HG03095 (cell line): ENCODE results near the gene EPS8L2.
"Not testable (repeated sequence)": the region's sequence is repeated elsewhere in the genome, so short reads cannot be mapped to it uniquely, and the experiment has no call there.

Source experiments
- ATAC-seq: cut with Tn5 transposase; IDR thresholded peaks from one replicate; pipeline ENCODE4 v1.9.1; 2021; ENCODE audit warnings: moderate library complexity; ENCODE audit not compliant: unreplicated experiment

The EPS8L2 gene

DNA sequence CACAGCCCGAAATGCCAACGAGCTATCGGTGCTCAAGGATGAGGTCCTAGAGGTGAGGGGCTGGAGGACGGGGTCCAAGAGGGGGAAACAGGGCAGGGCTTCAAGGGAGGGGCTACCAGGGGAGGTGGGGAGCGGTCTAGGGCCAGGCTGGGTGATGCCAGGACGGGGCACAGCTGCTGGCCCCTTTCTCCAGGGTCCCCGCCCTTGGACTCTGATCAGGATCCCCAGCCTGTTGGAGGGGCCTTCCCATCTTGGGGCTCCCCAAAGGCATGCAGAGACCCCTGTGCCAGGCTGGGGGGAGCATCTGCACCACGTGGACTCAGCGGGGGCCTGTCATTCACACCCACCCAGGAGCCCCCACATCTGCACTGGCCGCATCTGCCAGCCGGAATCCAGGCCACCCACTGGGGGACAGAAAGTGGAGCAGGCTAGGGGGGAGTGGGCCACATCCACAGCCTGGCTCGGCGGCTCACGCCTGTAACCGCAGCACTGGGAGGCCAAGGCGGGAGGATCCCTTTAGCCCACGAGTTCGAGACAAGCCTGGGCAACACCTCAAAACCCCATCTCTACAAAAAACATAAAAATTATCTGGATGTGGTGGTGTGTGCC lies 18.9 kb downstream of the EPS8L2 start:
- no peak for ATAC-seq

DNA sequence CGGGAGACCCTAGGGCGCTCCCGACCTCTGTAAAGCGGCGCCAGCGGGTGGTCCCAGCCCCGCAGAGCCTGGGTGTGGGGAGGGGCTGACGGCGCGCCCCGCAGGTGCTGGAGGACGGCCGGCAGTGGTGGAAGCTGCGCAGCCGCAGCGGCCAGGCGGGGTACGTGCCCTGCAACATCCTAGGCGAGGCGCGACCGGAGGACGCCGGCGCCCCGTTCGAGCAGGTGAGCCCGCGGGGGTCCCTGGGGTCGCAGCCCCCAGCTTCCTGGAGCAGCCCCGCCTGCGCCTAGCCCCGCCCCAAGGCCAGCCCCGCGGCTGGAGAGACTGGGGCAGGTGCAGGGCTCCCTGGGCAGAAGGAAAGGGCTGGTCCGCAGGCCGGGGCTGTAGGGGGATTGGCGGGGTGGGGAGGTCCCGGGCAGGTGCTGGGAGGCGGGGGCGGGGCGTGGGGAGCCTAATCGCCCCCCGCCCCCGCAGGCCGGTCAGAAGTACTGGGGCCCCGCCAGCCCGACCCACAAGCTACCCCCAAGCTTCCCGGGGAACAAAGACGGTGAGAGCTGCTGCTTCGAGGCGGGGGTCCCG lies 19.7 kb downstream of the EPS8L2 start:
- no peak for ATAC-seq

DNA sequence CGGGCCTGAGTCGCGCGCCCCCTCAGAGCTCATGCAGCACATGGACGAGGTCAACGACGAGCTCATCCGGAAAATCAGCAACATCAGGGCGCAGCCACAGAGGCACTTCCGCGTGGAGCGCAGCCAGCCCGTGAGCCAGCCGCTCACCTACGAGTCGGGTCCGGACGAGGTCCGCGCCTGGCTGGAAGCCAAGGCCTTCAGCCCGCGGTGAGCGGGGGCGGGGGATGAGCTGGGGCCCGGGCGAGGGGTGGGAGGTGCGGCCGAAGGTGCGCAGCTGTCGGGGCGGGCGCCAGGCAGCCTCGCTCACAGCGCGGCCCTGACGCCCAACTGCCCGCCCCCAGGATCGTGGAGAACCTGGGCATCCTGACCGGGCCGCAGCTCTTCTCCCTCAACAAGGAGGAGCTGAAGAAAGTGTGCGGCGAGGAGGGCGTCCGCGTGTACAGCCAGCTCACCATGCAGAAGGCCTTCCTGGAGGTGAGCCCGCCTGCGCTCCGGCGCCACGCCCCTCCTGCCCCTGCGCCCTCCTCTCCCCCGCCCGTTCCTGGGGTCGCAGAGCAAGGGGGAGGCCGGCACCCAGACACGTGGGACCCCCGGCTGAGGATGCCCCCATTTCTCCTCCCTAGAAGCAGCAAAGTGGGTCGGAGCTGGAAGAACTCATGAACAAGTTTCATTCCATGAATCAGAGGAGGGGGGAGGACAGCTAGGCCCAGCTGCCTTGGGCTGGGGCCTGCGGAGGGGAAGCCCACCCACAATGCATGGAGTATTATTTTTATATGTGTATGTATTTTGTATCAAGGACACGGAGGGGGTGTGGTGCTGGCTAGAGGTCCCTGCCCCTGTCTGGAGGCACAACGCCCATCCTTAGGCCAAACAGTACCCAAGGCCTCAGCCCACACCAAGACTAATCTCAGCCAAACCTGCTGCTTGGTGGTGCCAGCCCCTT lies 20.5 kb downstream of the EPS8L2 start:
- ATAC-seq = no peak

DNA sequence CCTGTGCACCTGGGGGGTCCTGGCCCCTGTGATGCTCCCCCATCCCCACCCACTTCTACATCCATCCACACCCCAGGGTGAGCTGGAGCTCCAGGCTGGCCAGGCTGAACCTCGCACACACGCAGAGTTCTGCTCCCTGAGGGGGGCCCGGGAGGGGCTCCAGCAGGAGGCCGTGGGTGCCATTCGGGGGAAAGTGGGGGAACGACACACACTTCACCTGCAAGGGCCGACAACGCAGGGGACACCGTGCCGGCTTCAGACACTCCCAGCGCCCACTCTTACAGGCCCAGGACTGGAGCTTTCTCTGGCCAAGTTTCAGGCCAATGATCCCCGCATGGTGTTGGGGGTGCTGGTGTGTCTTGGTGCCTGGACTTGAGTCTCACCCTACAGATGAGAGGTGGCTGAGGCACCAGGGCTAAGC lies 21.3 kb downstream of the EPS8L2 start:
- no peak for ATAC-seq

DNA sequence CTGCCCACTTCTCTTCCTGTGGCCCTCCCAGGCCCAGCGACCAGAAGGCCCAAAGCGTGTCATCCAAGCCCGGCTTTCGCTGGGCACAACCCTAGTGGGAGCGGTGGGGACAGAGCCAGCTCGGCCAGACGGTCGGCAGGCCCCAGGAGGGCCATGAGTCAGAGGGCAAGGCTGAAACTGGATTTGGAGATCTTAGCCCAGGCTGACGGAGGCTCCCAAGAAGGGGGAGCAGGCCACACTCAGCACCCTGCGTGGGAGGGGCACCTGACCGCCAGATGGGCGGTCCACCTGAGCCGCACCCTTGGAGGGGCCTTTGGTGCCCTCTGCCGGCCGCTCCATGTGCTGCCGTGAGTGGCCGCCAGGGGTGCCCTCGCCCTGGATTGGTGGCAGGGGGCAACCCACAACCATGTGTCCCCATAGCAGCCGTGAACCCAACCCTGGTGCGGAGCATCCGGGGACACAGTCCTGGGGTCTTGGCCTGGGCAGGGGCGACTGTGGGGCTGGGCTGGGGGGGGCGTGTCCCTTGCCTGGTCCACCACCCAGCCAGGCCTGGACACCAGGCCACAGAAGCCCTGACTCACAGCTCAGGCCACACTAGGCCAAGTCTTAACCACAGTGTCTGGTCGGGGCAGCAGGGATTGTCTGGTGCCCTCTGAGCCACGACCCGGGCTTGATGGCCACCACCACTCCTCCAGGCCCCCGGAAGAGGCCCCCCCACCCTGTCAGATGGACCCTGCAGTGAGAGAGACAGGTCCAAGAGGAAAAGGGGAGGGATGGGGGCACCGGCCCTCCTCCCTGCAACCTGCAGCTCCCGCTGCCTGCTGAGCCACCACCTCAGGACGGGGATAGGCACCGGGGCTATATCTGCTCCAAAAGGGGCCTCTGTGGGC lies 22.1 kb downstream of the EPS8L2 start:
- no peak for ATAC-seq

DNA sequence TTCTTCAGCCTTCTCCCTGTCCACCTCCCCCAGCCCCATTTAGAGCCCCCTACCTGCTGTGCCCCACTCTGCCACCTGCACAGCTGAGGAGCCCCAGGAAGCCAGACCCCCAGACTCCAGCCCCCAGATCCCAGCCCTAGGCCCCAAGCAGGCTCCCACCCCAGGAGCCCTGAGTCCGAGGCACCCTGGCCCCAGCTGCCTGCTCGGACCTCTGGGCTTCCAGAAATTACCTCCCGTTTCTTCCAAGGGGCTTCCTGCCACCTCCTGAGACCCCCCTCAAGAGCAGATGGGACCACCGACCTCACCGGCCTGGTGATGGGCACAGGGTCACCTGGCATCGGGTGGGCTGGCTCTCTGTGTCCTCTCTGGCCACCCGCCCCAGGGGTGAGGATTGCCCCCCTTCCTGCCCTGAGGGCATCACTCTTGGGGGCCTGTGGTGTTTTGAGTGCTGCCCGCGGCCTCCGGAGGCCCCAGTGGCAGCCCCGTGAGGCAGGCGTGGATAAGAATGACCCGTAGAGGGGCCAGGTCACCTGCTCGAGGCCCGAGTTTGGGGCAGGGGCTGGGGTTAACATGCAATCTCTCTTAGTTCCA lies 23.0 kb downstream of the EPS8L2 start:
- ATAC-seq = no peak

DNA sequence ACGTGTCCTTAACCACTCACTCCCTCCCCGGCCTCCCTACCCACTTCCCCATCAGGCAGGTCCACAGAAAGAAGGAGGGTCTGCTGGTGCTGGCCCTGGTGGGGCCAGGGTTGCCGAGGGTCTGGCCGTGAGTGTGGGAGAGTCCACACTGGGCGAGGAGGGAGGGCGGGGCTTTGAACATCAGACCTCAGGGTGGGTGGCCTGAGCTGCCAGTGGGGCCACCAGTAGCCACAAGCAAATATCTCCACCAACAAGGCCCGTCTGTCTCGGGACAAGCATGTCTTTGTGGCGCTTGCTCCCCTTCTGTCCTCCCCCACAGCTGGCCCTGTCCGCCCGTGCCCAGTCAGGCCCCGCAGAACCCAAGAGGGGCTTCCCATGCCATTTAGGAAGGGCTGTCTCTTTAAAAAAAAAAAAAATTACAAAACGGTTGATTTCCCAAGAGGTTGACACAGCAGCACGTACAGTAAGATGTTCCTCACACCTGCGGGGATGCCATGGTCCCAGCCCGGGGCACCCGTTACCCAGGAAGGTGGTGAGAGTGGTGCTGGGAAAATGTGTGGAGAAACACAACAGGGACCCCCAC lies 23.6 kb downstream of the EPS8L2 start:
- no peak for ATAC-seq

DNA sequence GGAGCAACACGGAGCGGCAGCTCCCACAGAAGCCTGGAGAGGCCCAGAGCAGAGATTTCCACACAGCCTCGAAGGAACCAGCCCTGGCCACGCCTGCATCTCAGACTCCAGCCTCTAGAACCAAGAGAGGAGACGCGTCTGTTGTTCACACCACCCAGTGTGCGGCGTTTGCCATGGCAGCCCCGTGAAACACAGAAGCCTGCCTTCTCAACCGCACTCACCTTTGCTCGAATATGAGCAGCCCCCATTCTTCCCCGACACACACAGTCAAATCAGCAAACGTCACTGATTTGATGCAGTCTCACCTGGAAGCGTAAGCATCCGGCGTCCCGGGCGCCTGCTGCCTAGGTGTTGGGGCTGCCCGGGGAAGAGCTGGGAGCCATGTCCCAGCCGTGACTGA lies 27.0 kb downstream of the EPS8L2 start:
- no peak for ATAC-seq

DNA sequence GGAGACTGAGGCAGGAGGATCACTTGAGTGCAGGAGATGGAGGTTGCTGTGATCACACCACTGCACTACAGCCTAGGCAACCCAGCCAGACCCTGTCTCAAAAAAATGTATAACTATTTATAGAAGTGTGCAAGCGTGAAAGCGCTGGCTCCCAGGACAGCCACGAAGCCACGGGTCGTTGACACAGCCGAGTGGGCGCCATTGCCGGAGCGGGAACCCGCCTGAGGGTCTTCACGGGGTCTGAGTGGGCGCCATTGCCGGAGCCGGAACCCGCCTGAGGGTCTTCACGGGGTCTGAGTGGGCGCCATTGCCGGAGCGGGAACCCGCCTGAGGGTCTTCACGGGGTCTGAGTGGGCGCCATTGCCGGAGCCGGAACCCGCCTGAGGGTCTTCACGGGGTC lies 28.5 kb downstream of the EPS8L2 start:
- not testable (repeated sequence) for ATAC-seq

DNA sequence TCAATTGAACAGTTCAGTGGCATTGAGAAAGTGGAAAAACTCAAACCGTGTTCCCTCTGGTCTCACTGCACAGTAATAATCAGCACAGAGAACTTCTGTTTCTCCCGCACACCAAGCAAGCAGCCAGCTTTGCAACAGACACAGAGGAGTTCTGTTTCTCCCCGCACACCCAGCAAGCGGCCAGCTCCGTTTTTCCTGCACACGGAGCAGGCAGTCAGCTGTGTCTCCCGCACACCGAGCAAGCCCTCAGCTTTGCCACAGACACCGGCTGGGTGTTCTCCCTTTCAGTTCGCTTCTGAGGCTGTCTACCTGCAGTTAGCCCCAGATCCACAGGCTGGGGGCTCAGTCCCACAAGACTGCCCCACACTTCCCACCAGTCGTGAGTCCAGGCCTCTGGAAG lies 31.3 kb downstream of the EPS8L2 start:
- ATAC-seq = no peak

DNA sequence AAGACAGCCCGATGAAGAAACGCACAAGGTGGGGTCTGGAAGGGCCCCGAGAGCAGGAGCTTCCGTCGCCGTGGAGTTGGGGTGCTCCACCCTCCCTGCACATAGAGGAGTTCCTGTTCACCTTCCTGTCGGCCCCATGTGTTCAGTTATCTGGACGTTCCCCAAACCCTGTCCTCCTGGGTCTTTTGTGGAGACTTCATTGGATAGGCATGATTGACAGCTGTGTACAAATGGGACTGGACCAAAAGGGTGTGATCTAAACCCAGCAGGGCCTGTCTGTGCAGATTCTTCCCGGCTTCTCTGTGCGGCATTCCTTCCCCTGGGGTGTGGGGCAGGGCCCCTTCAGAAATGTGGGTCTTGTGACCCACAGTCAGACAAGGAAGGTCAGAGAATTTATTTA lies 31.9 kb downstream of the EPS8L2 start:
- ATAC-seq = not testable (repeated sequence)

DNA sequence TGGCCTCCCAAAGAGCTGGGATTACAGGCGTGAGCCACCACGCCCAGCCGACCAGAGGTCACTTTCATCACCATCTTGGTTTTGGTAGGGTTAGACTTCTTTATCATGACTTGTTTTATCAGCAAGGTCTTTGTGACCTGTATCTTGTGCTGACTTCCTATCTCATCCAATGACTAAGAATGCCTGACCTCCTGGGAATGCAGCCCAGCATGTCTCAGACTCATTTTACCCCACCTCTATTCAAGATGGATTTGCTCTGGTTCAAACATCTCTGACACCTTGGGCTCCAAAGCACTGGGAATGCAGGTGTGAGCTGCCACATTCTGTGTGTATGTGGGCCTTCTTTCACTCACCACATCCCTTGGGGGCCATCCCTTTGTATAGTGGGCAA lies 36.1 kb downstream of the EPS8L2 start:
- no peak for ATAC-seq

DNA sequence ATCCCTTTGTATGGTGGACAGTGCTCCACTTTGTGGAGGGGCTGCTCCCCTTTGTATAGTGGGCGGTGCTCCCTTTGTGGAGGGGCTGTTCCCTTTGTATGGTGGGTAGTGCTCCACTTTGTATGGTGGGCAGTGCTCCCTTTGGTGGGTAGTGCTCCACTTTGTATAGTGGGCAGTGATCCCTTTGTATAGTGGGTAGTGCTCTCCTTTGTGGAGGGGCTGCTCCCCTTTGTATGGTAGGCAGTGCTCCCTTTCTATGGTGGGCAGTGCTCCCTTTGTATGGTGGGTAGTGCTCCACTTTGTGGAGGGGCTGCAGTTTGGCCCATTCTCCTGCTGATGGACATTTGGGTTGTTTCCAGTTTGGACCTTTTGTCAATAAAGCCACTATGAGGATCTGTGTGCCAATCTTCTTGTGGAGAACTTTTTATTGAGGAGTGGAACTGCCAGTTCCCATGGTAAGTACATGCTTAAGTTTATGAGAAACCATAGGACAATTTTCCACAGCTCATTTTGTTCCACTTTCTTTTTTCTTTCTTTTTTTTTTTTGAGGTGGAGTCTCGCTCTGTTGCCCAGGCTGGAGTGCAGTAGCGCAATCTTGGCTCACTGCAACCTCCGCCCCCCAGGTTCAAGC lies 36.7 kb downstream of the EPS8L2 start:
- ATAC-seq = no peak

DNA sequence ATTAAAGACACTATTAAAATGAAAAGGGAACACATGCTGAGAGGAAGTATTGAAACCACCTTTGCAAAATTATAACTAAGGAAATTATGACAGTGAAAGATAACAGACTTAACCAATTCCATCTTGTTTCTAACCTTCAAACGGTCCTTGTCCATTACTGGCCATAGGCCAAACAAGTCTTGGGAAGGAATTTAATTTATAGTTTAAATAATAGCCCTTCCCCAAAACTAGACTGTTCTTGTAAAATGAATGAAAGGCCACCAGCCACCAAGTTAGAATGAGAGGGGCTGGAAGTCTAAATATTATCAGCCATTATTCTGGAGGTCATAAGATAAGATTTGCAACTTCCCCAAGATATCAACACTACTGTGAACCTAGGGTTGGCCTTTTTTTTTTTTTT lies 39.4 kb downstream of the EPS8L2 start:
- no peak for ATAC-seq

DNA sequence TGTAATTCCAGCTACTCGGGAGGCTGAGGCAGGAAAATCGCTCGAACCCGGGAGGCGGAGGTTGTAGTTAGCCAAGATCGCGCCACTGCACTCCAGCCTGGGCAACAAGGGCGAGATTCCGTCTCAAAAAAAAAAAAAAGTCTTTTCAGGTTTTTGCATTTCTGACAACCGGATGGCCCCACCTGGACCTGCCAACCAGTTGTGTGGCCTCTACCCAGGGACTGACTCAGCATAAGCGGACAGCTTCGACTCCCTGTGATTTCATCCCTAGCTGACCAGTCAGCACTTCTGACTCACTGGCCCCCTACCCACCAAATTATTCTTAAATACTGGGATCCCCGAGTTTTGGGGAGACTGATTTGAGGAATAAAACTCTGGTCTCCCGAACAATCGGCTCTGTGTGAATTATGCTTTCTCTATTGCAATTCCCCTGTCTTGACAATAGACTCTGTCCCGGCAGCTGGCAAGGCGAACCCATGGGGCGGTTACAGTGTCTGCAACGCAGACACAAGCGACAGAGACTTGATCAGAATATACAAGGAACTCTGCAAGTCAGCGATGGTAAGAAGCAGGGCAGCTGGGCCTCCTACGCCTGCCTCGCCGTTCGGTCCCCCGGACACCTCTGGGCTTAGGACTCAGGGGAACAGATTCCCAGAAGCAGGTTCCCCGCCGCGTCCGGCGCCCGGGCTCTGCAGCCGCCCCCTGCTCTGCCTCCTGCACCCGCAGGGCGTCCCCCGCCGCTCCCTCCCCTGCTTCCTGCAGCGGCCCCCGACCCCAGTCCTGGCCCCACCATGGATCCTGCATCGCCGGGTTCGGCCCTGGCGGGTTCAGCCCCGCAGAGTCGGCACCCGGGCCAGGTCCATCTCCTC lies 40.5 kb downstream of the EPS8L2 start:
- peak; percentile 26 for ATAC-seq

DNA sequence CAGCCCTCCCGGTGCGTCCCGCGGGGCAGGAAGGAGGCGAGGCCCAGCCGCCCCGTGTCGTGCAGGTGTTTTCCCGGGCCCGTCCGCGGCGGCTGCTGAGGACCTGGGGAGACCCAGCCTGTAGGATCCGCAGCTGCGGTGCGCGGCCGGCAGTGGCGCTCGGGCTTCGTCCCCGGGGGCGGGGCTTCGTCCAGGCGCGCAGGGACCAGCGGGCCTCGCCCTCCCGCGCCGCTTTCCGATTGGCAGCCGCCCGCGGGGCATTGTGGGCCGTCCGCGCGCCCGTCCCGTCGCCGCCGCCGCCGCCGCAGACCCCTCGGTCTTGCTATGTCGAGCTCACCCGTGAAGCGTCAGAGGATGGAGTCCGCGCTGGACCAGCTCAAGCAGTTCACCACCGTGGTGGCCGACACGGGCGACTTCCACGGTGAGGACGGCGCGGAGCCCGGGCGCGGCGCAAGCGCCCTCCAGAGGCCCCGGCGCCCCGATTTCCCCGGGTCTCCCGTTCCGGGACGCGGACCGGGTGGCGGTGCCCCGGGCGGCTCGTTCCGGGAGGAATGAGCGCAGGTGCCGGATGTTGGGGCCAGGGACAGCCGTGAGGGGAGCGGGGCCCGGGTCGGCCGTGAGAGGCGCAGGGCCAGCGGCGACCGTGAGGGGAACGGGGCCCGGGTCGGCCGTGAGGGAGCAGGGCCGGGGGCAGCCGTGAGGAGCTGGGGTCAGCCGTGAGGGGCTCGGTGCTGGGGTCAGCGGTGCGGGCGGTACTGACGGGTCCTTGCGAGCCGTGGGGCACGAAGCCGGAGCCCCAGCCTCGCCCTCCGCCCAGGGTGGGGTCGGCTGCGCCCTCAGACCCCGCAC lies 41.4 kb downstream of the EPS8L2 start, which contains the start of gene TALDO1:
TSS of gene TALDO1 (plus strand) at position 307 of the 849 bp plus-strand sequence. CDS start at position 325, 18 bp downstream.
- ATAC-seq = peak; percentile 90

DNA sequence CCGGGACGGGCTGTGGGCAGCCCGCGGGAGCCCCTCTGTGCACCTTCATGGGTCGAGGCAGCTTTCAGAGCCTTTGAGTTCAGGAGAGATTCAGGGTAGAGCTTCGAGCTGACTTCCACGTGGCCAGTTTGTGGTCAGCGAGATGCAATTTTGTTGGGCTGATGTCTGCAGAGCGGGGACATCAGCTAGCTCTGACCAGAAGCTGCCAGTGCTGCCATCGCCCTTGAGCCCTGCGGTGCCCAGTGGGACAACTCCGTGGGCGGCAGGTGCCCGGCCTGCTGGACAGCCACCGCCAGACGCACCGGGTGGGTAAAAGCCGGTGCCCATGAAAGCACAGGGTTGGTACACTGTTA lies 42.0 kb downstream of the EPS8L2 start:
- ATAC-seq = no peak

DNA sequence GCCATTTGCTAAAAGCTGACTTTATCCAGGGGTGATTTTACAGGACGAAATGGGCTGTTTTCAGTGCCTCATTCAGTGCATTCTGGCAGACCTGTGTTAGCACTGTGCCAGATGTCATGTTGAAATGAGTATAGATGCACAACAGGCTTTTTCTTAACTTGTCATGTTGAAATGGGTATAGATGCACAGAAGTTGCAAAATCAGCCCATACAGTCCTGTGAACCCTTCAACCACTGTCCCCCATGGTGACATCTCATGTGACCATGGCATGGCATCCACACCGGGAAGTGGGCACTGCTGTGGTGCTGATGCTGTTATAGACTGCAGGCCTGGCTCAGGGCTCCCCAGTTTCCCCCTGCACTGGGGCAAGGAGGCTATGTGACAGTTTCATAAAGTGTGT lies 43.7 kb downstream of the EPS8L2 start:
- ATAC-seq = no peak
